GM15510 (cell line): ENCODE results near the gene CARD11.

Experiments
- POLR2A ChIP-seq: IDR thresholded peaks from 3 replicates; pipeline ENCODE4 v1.6.1; 2011; ENCODE audit warnings: borderline replicate concordance; ENCODE audit not compliant: insufficient read length; ENCODE audit errors: extremely low read depth

Gene CARD11

GRCh38 chr7:2939193-2939885, 104.3 kb downstream of the CARD11 start:
- no peak for TF ChIP-seq POLR2A

DNA sequence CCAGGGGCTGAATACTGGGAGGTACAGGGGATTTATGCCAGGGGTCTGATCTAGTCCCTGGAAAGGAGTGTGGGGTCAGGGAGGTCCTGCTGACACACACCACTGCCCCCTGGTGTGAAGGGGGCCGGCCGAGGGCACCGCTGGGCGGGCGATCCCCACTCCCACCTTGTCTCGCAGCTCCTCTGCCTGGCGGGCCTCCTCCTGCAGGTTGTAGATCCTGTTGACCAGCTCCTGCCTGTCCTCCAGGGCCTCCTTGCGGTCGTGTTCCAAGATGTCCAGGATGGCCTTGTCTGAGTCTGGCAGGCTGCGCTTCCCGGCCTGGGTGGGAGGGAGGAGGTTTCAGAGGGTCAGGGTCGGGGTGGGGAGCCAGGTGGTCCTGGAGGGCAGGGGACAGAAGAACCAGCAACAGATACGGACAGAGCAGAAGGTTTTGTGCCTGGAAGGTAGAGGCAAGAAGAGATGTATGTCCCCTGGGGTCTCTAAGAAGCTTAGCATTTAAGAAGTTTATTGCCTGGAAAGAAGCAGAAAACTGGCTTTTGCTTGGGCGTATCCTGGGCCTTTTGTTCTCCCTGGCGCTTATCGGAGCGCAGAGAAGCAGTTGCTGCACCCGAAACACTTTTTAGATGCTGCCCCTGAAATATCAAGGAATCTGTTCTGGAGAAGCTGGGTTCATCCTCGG, 105.0 kb downstream of the CARD11 start:
- no peak for TF ChIP-seq POLR2A

- TF ChIP-seq POLR2A, result no peak
Observed at GRCh38 chr7:2937701-2938513, 105.8 kb downstream of the CARD11 start.

DNA sequence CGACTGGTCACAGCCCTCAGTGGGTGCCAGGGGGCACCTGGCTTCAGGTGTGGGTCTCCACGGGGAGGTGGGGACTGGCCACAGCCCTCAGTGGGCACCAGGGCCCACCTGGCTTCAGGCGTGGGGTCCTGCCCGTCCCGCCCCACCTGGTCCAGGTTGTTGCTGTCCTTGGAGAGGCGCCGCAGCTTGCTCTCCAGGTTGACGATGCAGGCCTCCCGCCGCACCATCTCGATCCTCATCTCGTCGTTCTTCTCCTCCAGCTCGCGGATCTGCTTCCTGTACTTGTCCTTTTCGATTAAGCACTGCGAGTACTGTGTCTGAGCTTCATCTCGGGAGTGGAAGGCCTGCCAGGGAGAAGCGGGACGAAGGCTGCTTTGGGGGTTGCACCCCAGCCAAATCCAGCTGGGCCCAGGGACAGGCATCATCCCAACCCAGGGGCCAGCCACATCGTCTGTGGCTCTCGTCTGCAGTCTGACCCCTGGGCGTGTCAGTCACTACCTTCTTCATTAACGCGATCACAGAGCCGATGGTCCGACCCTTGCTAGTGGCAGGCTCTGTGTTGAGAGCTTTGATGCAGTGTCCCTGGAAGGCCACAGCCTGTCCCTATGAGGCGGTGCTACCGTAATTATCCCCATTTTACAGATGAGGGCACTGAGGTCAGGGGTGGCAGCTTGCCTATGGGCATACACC, 106.6 kb downstream of the CARD11 start:
- no peak for TF ChIP-seq POLR2A

- no peak for TF ChIP-seq POLR2A
Observed at GRCh38 chr7:2936301-2936700, 107.4 kb downstream of the CARD11 start.

- no peak for TF ChIP-seq POLR2A
Observed at GRCh38 chr7:2934984-2935740, 108.5 kb downstream of the CARD11 start.

GRCh38 chr7:2934211-2934731, 109.4 kb downstream of the CARD11 start:
- TF ChIP-seq POLR2A, result no peak

- no peak for TF ChIP-seq POLR2A
Observed at GRCh38 chr7:2932402-2933251, 111.0 kb downstream of the CARD11 start.

DNA sequence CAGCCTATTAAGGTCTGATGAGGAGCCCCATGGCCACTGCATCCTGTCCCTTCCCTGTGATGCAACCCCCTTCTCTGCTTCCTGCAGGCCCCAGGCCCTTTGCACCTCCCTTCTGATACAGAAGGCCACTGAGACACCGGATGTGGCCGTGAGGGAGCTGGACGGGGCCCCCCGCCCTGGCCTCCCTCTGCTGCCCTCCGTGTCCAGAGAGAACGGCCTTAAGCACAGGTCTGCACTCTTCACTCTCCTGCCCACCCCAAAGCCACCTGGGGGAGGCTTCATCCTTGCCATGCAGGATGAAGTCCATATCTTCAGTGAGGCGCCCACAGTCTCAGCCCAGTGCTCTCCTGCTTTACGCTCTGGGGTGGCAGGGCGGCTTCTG, 112.6 kb downstream of the CARD11 start:
- TF ChIP-seq POLR2A, result no peak

DNA sequence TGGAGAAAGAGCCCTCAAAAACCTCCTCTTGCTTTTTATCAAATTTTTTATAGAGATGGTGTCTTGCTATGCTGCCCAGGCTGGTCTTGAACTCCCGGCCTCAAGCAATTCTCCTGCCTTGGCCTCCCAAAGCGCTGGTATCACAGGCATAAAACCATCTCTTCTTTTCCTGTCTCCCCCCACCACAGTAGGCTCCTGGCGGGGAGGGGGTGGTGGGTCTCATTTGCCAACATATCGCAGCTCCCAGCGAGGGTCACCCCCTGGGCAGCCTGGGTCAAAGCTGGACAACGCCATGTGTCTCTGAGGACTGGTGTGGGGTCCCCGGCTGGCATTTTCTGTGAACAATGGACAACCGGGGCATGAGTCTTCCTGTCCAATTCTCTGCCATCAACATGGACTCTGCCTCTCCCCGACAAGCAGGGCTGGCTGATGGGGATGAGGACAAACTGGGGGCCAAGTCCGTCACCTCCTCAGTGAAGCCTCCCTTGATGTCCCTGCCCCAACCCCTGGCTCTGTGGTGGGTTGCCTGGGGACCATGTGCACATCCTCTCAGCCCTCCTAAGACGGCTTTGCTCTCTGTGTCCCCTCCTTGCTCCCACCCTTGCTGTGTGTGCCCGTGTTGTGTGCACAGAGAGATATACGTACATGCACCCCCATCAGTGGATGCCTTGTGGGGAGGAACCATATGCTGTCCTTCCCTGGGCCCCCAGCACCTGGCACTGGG, 113.2 kb downstream of the CARD11 start:
- no peak for TF ChIP-seq POLR2A

DNA sequence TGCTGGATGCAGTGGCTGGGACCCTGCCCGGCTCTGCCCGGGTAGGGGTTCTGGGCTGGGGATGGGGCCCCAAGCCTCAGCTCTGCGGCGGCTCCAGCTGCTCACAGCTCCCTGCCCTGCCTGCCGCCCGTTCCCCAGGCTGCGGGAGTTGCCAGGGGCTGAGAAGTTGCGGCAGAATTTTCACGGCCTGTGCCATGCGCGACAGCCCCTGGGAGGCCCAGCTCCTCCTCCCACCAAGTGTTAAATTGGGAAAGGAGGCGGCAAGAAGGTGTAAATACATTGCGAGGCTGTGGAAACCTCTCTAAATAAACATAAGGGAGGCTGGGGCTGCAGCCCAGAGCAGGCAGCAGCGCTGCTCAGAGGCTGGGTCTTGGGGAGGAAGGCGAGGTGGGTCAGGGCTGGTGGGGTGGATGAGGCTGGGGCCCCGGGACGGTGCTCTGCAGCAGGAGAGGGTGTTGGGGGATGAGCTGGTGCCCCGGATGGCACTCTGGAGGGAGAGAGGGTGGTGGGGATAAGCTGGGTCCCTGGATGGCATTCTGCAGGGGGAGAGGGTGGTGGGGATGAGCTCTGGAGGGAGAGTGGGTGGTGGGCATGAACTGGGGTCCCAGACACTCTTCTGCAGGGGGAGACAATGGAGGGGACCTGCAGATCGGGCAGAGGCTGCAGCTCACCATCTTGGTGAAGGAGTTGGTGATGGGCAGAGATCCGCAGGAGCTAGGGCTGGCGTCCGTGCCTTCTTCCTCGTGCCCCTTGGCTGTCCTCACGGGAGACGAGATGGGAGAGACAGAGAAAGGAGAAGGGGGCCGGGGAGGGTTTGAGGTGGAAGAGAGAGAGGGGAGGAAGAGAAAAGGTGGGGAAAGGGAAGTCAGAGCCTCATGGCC, 114.1 kb downstream of the CARD11 start:
- TF ChIP-seq POLR2A, result no peak
